ENCODE results near the gene ACADSB.

The ACADSB gene

DNA sequence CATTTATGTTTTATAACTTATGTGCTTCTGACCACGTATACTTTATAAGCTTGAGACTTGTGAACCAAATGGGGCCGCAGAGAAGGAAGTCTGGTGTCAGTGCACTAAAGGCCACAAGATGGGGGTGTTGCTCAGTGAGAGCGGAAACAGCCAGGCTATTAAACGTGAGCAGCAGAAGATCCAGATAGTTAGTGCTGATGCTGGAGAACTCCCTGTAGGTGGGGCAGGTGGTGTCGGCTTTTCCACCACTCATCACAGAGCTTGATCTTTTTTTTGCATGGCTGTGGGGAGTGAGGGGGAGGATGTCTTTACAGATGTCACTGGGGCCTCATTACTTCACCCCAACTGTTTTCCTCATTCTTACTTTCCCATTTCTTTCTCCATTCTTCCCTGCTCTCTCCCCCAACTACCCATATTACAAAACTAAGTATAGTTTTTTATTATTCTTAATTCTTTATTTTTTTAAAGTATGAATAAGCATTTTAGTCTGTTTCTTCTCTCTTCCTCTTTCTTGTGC, 34.7 kb downstream of the ACADSB start:
- DNase-seq, result peak; percentile 29

DNA sequence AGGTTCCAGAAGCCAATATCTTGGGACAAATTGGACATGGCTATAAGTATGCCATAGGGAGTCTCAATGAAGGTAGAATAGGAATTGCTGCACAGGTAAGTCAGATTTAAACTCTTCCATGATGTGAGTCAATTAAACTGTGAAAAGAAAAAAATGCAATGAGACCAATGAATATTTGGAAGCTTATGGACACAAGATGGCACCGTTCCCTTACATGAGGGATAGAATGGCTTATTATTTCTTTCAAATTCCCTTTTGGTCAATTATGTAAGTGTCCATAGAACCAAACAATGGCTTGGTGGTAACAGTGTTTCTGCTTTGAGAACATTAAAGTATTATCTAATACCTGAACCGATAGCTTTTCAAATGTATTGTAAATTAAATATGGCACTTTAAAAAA, 35.6 kb downstream of the ACADSB start:
- DNase-seq, result peak; percentile 4

GRCh38 chr10:123045961-123046731, 37.3 kb downstream of the ACADSB start:
- no peak for DNase-seq

- DNase-seq, result no peak
Measured at GRCh38 chr10:123057968-123058367, 49.2 kb downstream of the ACADSB start.

GRCh38 chr10:123061865-123062264, 53.1 kb downstream of the ACADSB start:
- DNase-seq, result no peak

GRCh38 chr10:123062726-123063125, 53.9 kb downstream of the ACADSB start:
- no peak for DNase-seq

DNA sequence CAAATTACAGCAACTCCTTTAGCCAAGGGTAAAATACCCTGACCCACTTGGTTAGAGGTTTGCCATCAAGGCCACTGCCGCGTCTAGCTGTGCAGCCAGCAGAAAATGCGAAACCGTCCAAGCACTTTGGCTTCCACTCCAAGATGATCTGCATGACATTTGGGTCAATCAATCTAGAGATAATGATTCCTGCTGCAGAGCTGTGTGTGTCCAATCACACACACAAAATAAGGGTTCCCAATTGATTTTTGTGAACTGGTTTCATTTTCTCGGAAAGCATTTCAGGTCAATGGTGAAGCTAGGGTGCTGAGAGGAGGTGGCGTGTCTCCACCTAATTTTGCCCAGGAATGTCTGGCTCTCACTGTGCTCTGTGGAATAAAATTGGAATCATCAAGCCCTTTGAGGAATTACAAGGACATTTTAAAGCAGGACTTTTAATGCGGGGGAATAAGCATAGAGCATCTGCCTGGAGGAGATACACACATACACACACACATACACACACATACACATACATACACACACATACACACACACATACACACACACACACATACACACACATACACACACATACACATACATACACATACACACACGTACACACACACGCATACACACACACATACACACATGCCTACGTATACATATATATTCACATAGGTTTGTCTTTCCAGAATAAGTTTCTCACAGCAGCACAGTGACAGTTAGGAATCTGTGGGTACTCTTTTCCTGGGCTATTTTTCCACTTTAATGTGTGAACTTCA, 59.5 kb downstream of the ACADSB start:
- DNase-seq, result no peak

- no peak for DNase-seq
Measured at GRCh38 chr10:123069246-123069986, 60.6 kb downstream of the ACADSB start.

DNA sequence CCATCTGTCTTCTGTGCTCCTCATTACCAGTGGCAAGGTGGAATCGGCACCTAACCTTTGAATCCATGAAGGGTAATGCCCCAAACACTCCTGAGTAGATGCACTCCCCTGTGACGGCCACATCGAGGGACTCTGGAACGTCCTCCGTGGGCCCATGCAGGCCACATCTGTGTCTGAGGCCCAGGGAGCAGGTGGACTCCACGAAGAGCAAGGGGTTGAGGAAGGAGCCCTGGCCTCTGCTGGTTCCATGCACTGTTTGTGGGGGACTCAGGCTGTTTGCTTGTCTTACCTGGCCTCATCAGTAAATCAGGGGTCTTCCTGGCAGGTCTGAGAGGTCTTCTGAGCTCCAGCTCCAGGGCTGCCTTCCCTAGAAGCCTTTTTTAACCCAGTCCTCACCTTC, 64.4 kb downstream of the ACADSB start:
- DNase-seq, result no peak

DNA sequence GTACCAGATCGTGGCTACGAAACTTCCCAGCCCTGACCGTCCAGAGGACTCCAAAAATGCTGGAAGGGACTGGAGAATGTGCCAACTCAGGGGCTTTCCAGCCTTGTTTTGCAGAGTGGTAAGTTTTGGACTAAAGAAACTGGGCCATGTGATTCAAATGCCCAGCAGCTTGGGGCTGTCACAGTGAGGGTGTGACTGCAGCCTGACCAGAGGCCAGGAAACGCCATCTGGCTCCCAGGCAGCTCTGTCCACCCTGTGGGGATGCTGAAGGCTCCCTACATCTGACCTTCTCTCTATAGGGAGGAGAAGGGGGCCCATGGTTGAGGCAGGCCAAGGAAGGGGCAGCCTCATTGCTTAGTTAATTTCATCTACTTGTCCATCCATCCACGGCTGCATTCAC, 65.4 kb downstream of the ACADSB start:
- no peak for DNase-seq

DNA sequence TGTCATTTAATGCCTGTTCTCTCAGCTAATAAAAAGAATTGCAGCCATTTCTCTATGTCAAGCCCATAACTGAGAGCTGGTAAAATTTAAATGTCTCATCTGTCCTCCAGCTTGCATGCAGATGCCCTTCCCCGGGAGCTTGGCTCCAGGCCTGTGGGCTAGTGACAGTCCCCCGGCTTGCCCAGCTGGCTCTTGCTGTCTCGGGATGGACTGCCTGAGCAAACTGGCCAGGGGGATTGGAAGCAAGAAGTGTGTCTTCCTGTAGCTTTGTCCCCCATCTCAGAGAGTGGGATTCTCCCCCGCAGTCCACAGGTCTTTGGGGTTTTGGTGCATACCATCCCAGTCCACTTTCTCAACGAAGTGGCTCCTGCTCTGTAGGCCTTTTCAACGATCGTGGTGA, 73.1 kb downstream of the ACADSB start:
- no peak for DNase-seq

DNA sequence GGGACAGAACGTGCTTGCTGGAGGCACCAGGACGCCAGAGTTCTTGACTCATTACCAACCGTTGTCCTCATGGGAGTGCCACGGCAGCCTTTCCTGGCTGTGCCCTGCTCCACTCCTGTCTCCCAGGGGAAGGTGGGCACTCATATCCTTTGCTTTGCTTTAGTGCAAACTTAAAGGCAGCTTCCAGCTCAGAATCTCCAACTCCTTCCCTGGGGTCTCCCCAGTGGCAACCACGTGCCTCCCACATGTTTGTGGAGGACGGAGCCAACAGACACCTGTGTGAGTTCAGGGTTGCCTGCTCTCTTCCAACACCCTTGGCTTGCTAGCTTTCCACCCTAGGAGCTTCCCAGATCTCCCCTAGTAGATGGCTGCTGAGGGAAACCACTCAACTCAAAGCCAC, 75.0 kb downstream of the ACADSB start:
- DNase-seq, result no peak

GRCh38 chr10:123086281-123086680, 77.5 kb downstream of the ACADSB start:
- DNase-seq, result no peak

DNA sequence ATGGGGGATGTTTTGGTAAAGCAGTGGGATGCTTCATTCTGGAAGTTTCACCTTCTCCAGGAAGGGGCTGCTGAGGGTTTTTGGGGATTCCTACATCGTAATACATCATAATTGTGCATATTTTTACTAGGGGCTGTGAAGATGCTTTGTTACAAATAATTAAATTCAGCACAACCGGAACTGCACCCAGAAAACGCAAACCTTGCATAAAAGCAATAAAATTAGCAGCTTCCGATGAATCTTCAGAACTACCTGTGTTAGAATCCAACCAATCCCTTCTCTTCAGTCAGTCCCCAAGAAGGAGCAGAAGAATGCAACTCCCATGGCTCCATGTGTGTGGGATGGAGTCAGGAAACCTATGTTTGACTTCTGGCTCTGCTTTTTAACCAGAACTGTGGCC, 78.5 kb downstream of the ACADSB start:
- DNase-seq, result no peak

DNA sequence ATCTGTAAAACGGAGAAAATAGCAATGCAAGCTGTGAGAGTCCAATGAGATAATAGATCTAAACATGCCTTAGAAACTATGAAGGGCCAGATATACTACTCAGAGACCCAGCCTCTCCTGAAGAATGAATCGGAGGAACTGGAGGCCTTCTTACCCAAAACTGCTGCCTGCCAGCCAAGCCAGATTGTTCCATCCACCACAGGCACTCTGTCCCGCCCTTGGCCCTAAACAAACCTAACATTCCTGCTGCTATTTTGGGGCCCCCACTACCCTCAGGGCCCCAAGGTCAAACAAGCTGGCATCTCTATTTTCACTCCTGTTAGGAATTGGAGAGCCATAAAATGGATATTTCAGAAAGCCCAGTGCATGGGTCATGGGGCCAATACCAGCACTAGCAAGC, 79.0 kb downstream of the ACADSB start:
- DNase-seq, result no peak

- DNase-seq, result no peak
Measured at GRCh38 chr10:123092635-123093414, 84.0 kb downstream of the ACADSB start.

GRCh38 chr10:123093489-123093888, 84.7 kb downstream of the ACADSB start:
- no peak for DNase-seq

- no peak for DNase-seq
Measured at GRCh38 chr10:123096452-123096851, 87.6 kb downstream of the ACADSB start.

GRCh38 chr10:123097039-123097438, 88.2 kb downstream of the ACADSB start:
- no peak for DNase-seq

GRCh38 chr10:123100030-123100762, 91.4 kb downstream of the ACADSB start:
- no peak for DNase-seq

- DNase-seq, result no peak
Measured at GRCh38 chr10:123101872-123102271, 93.1 kb downstream of the ACADSB start.

DNA sequence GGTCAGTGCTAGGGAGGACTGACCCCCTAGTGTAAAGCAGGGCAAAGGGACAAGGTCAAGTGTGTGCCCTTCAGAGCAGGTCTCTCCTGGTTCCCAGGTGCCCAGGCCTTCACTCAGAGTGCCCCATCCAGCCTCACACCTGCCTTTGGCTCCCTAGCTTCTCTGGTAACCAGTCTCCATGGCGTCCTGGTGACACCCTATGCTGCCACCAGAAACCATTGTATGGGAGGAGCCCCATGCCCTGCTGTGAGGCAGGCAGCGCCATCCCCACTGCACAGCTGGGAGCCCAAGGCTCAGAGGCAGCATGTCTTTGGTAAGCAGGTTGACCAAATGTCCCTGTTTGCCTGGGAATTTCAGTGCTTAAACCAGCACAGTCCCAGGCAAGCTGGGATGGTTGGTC, 93.9 kb downstream of the ACADSB start:
- no peak for DNase-seq

All from inflammatory macrophage treated with lipopolysaccharide for 4 hours (primary cell).